HepG2 (cell line): ENCODE results near the gene OTOG. TPM values are rescaled to one million over a fixed set of nuclear protein-coding genes. Genes with fewer than 3 reads are reported as not detected.

Source experiments
- ATM ChIP-seq: fragments of 450-650 bp; IDR thresholded peaks from 2 replicates; pipeline ENCODE4 v1.7.1; 2017; ENCODE audit warnings: mild to moderate bottlenecking, borderline replicate concordance
- FOXA3 ChIP-seq: IDR thresholded peaks from 2 replicates; pipeline ENCODE4 v1.6.1; 2016; ENCODE audit warnings: missing genetic modification reagents, missing compliant biosample characterization
- SP1 ChIP-seq, 2 experiments: fragments of 450-650 bp in 1 of 2; sonication (generic) in 1 of 2; formaldehyde crosslinking in 1 of 2; IDR thresholded peaks; 2 replicates each; pipeline versions ENCODE4 v1.4.0 to v1.6.1; 2016 to 2020; ENCODE audit warnings: missing genetic modification reagents in 1 of 2
- ZHX2 ChIP-seq, 2 experiments: sonication (generic) in 1 of 2; formaldehyde crosslinking in 1 of 2; IDR thresholded peaks; 2 replicates each; pipeline versions ENCODE4 v1.6.1 to v1.9.0; 2014 to 2022; ENCODE audit warnings: antibody characterized with exemption in 1 of 2, borderline replicate concordance in 1 of 2, inconsistent platforms in 1 of 2, low read depth in 1 of 2, missing genetic modification reagents in 1 of 2
- ZNF24 ChIP-seq: fragments of 450-650 bp; IDR thresholded peaks from 2 replicates; pipeline ENCODE4 v1.6.1; 2017; ENCODE audit warnings: antibody characterized with exemption, mild to moderate bottlenecking
- ZSCAN30 ChIP-seq: sonication (generic); formaldehyde crosslinking; IDR thresholded peaks from 2 replicates; pipeline ENCODE4 v1.5.0; 2020; ENCODE audit warnings: mild to moderate bottlenecking, missing genetic modification reagents
- polyA plus RNA-seq, 8 experiments: library from polyadenylated mRNA; depleted of rRNA in 3 of 8; stranded (reverse) in 7 of 8; unstranded in 1 of 8; fragments of >200 nt; fragmentation: Illumina TruSeq in 4 of 8; extraction: Trizol in 4 of 8; gene quantifications; 2 replicates each; pipeline versions ENCODE4 v1.2.1 to v1.2.3, GENCODE V29; 2011 to 2016; ENCODE audit warnings: low read depth in 4 of 8, missing spikeins in 1 of 8, mixed read lengths in 1 of 8; ENCODE audit not compliant: insufficient read depth in 1 of 8
- total RNA-seq, 5 experiments: library from RNA; depleted of rRNA; stranded (reverse); fragments of >200 nt; fragmentation: Illumina TruSeq; extraction: Trizol; gene quantifications; 2 replicates each; pipeline ENCODE4 v1.2.3, GENCODE V29; 2016; ENCODE audit warnings: low read depth in 1 of 5

The OTOG gene
- total and polyA plus RNA-seq, 2 of the 13 experiments (the other 11 are each of a cell fraction or from before 2014, with no cell fraction given): not detected

GRCh38 chr11:17612221-17613188 is 65.4 kb downstream of the OTOG start (continued):
- TF ChIP-seq ZHX2 (IDR thresholded peaks at IDR 0.05; ENCODE audit: low read depth) (no peak), ZHX2 (CRISPR knock-in tag; IDR thresholded peaks at IDR 0.05; ENCODE audit: borderline replicate concordance) (no peak), ATM (no peak), FOXA3 (CRISPR knock-in tag) (no peak), SP1 (IDR thresholded peaks at IDR 0.05) (no peak), SP1 (CRISPR knock-in tag; IDR thresholded peaks at IDR 0.05) (no peak), ZSCAN30 (CRISPR knock-in tag) (no peak), ZNF24 (no peak)
